22Rv1 (cell line): ENCODE results near the gene SEMA4B.

Experiments
- ZFX ChIP-seq: fragments of 450-650 bp; IDR thresholded peaks from 2 replicates; pipeline ENCODE4 v1.6.1; 2017; ENCODE audit warnings: antibody characterized with exemption, borderline replicate concordance
- TF ChIP-seq, protein P1 (sequence below): fragments of 450-650 bp; IDR thresholded peaks from 2 replicates; pipeline ENCODE4 v1.5.1; 2017; ENCODE audit warnings: mild to moderate bottlenecking

DNA sequence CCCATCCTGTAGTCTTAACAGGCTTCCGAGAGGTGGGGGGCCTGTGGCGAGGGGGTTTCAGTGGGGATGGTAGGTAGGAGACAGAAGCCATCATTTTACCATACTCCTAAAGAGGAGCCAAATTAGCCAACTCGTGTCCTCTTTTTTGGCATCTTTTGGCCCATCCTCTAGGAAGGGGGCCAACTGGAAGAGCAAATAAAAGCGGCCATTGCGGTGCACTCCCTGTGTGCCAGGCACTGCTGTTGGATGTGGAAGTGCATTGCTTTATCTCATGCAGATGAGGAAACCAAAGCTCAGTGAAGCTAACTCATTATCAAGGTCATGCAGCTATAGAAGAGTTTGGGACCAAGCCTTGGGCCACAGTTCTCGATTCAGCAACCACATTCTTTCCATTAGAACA lies 6.1 kb downstream of the SEMA4B start:
- no peak for TF ChIP-seq ZFX
- TF ChIP-seq, protein P1, sequence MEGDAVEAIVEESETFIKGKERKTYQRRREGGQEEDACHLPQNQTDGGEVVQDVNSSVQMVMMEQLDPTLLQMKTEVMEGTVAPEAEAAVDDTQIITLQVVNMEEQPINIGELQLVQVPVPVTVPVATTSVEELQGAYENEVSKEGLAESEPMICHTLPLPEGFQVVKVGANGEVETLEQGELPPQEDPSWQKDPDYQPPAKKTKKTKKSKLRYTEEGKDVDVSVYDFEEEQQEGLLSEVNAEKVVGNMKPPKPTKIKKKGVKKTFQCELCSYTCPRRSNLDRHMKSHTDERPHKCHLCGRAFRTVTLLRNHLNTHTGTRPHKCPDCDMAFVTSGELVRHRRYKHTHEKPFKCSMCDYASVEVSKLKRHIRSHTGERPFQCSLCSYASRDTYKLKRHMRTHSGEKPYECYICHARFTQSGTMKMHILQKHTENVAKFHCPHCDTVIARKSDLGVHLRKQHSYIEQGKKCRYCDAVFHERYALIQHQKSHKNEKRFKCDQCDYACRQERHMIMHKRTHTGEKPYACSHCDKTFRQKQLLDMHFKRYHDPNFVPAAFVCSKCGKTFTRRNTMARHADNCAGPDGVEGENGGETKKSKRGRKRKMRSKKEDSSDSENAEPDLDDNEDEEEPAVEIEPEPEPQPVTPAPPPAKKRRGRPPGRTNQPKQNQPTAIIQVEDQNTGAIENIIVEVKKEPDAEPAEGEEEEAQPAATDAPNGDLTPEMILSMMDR, result no peak
